OCI-LY7 (cell line): ENCODE results near the gene CEP57L1. TPM values are rescaled to one million over a fixed set of nuclear protein-coding genes. Genes with fewer than 3 reads are reported as not detected.

Experiments
- BruUV-seq: library from RNA; stranded (reverse); fragments of 400-500 nt; replicated peaks from 2 replicates; lab custom pipeline; 2021; lab: Mats Ljungman, UMichigan
- CTCF ChIA-PET: fragments of 300-600 bp; sonication (Branson Sonifier 250); formaldehyde crosslinking; loops from one replicate; lab custom pipeline; 2022; ENCODE audit warnings: antibody characterized with exemption; ENCODE audit not compliant: unreplicated experiment; lab: Charles Lee
- POLR2A ChIA-PET: fragments of 300-600 bp; sonication (Branson Sonifier 250); formaldehyde crosslinking; loops from one replicate; lab custom pipeline; 2022; ENCODE audit warnings: antibody characterized with exemption; lab: Charles Lee
- DNase-seq: peaks from one replicate; pipeline ENCODE4 v3.0.0-alpha.2; 2015; ENCODE audit warnings: low spot score
- H2AFZ ChIP-seq: fragments of 200-600 bp; sonication (generic), shearing (Covaris generic); 2 replicates; pipeline ENCODE4 v1.6.1; 2014; ENCODE audit warnings: mild to moderate bottlenecking, antibody characterized with exemption, low read length, moderate library complexity
- H3K27ac ChIP-seq: fragments of 200-600 bp; sonication (generic); 2 replicates; pipeline ENCODE4 v1.5.1; 2014; ENCODE audit warnings: mixed run types, low read depth, mild to moderate bottlenecking, moderate library complexity, low read length, inconsistent platforms; ENCODE audit not compliant: poor library complexity, severe bottlenecking
- H3K36me3 ChIP-seq: fragments of 200-600 bp; sonication (generic); 2 replicates; pipeline ENCODE4 v1.6.1; 2014; ENCODE audit warnings: mild to moderate bottlenecking, antibody characterized with exemption, low read length, moderate library complexity, mixed read lengths; ENCODE audit not compliant: insufficient read depth
- H3K4me1 ChIP-seq: fragments of 200-600 bp; sonication (generic); 2 replicates; pipeline ENCODE4 v1.5.1; 2014; ENCODE audit warnings: mild to moderate bottlenecking, low read length; ENCODE audit not compliant: insufficient read depth, poor library complexity, severe bottlenecking
- H3K4me2 ChIP-seq: fragments of 200-600 bp; sonication (generic); 2 replicates; pipeline ENCODE4 v1.6.1; 2014; ENCODE audit warnings: mild to moderate bottlenecking, low read length
- H3K4me3 ChIP-seq: fragments of 200-600 bp; sonication (generic); 2 replicates; pipeline ENCODE4 v1.5.1; 2014; ENCODE audit warnings: mild to moderate bottlenecking, low read depth, low read length; ENCODE audit not compliant: poor library complexity, severe bottlenecking
- H3K79me2 ChIP-seq: fragments of 200-600 bp; sonication (generic); 2 replicates; pipeline ENCODE4 v1.6.1; 2016; ENCODE audit warnings: low read depth, mild to moderate bottlenecking, low read length, moderate library complexity, mixed read lengths; ENCODE audit not compliant: insufficient read depth
- H3K9me2 ChIP-seq: fragments of 200-600 bp; sonication (generic); 2 replicates; pipeline ENCODE4 v1.6.1; 2016; ENCODE audit warnings: mild to moderate bottlenecking, low read length, mixed read lengths; ENCODE audit not compliant: insufficient read depth
- H3K9me3 ChIP-seq: fragments of 200-600 bp; sonication (generic); 2 replicates; pipeline ENCODE4 v1.6.1; 2014; ENCODE audit warnings: mild to moderate bottlenecking, mixed run types, low read length, mixed read lengths
- H4K20me1 ChIP-seq: fragments of 200-600 bp; sonication (generic); 2 replicates; pipeline ENCODE4 v1.6.1; 2014; ENCODE audit warnings: mild to moderate bottlenecking, antibody characterized with exemption, low read length, moderate library complexity, mixed read lengths; ENCODE audit not compliant: insufficient read depth
- CTCF ChIP-seq: fragments of 200-600 bp; sonication (generic); conservative IDR thresholded peaks from 2 replicates; pipeline ENCODE4 v1.5.1; 2014; ENCODE audit warnings: mild to moderate bottlenecking, antibody characterized with exemption, low read length, moderate library complexity, mixed read lengths
- EZH2phosphoT487 ChIP-seq: fragments of 200-600 bp; sonication (generic); IDR thresholded peaks from 2 replicates; pipeline ENCODE4 v1.6.1; 2018; ENCODE audit warnings: low read depth, borderline replicate concordance, mild to moderate bottlenecking, mixed run types, antibody characterized with exemption, low read length, moderate library complexity, mixed read lengths
- intact Hi-C: fragments of 100-400 bp; cut with micrococcal nuclease; formaldehyde crosslinking; loops from one replicate; pipeline ENCODE4 v1.10.0; 2022; ENCODE audit not compliant: unreplicated experiment
- total RNA-seq, 2 experiments: library from RNA; depleted of rRNA in 1 of 2; stranded (reverse); fragments of >200 nt in 1 of 2; shearing (Covaris generic) in 1 of 2; gene quantifications; 2 replicates each; pipeline ENCODE4 v1.2.3, GENCODE V29; 2014 to 2022

The CEP57L1 gene
- total RNA-seq, 2 experiments from 2014 or later = 22.7 to 28.2 TPM

GRCh38 chr6:109052018-109052651 lies 43.2 kb upstream of the CEP57L1 start:
- Histone ChIP-seq H4K20me1 (no peaks in the 10 kb centered on the region), H3K4me2 (peak overlapping the region; percentile 42), H3K4me3 (no peak overlapping the region), H3K9me3 (peaks cover 6% of the 10 kb centered on the region; the same call in 1 of the 2 replicates), H2AFZ (no peak overlapping the region), H3K4me1 (peaks cover 22% of the 10 kb centered on the region), H3K9me2 (no peaks in the 10 kb centered on the region), H3K79me2 (no peaks in the 10 kb centered on the region; the same call in 1 of the 2 replicates), H3K36me3 (no peaks in the 10 kb centered on the region; the same call in 1 of the 2 replicates), H3K27ac (no peak overlapping the region)
- POLR2A ChIA-PET = interaction anchor here (0.6 to 1.3 kb wide), 5 partner anchors 8 to 61 kb away, joined by 3 to 8 read pairs (median 4); no protein-coding TSS in a partner anchor
- BruUV-seq = no TSS peak
- CTCF ChIA-PET = no interaction called here
- TF ChIP-seq CTCF (no peak), EZH2phosphoT487 (no peak)
- intact Hi-C loops = loop anchor here (5.0 kb wide), 1 partner anchor 140 kb away; no protein-coding TSS in a partner anchor
- no peak for DNase-seq

GRCh38 chr6:109052852-109053251 lies 42.5 kb upstream of the CEP57L1 start:
- H3K79me2 ChIP-seq = no peaks in the 10 kb centered on the region; the same call in 1 of the 2 replicates
- H3K9me2 ChIP-seq = no peaks in the 10 kb centered on the region
- H3K4me1 ChIP-seq = peaks cover 22% of the 10 kb centered on the region
- H3K4me3 ChIP-seq = no peak overlapping the region
- no peak for DNase-seq
- peak overlapping the region; percentile 42; the same call in 1 of the 2 replicates for H3K4me2 ChIP-seq
- ChIA-PET POLR2A (interaction anchor here (1.0 to 1.1 kb wide), 2 partner anchors 26 to 43 kb away, joined by 3 to 4 read pairs; no protein-coding TSS in a partner anchor), CTCF (no interaction called here)
- intact Hi-C loops = loop anchor here (5.0 kb wide), 1 partner anchor 141 kb away; no protein-coding TSS in a partner anchor
- no peaks in the 10 kb centered on the region; the same call in 1 of the 2 replicates for H3K36me3 ChIP-seq
- no peak overlapping the region for H3K27ac ChIP-seq
- BruUV-seq = no TSS peak
- no peaks in the 10 kb centered on the region for H4K20me1 ChIP-seq
- no peak overlapping the region for H2AFZ ChIP-seq
- TF ChIP-seq CTCF (no peak), EZH2phosphoT487 (no peak)
- H3K9me3 ChIP-seq = peaks cover 6% of the 10 kb centered on the region; the same call in 1 of the 2 replicates

GRCh38 chr6:109053336-109053735 lies 42.0 kb upstream of the CEP57L1 start:
- Histone ChIP-seq H3K79me2 (no peaks in the 10 kb centered on the region; the same call in 1 of the 2 replicates), H3K4me1 (peaks cover 24% of the 10 kb centered on the region), H3K4me3 (no peak overlapping the region), H3K9me2 (no peaks in the 10 kb centered on the region), H3K9me3 (peaks cover 6% of the 10 kb centered on the region; the same call in 1 of the 2 replicates), H3K36me3 (no peaks in the 10 kb centered on the region; the same call in 1 of the 2 replicates), H3K27ac (no peak overlapping the region), H2AFZ (no peak overlapping the region), H3K4me2 (no peak overlapping the region), H4K20me1 (no peaks in the 10 kb centered on the region)
- DNase-seq = no peak
- ChIA-PET POLR2A (interaction anchor here (0.6 to 2.1 kb wide), 3 partner anchors 16 to 405 kb away, joined by 3 to 7 read pairs (median 6); no protein-coding TSS in a partner anchor), CTCF (no interaction called here)
- no TSS peak for BruUV-seq
- intact Hi-C loops = loop anchor here (5.0 kb wide), 1 partner anchor 141 kb away; no protein-coding TSS in a partner anchor
- TF ChIP-seq EZH2phosphoT487 = no peak
- TF ChIP-seq CTCF = no peak
